Hepatocyte (in vitro differentiated cells): ENCODE measurements around the gene ZP4. TPM values are rescaled to one million over a fixed set of nuclear protein-coding genes. Genes with fewer than 3 reads are reported as not detected.

Source experiments
- DNase-seq: peaks from one replicate; pipeline ENCODE4 v3.0.0-alpha.2; 2016; ENCODE audit warnings: low spot score
- H2AFZ ChIP-seq: fragments of 200-600 bp; sonication (generic); 2 replicates; pipeline ENCODE4 v1.6.0; 2016; ENCODE audit warnings: antibody characterized with exemption, mild to moderate bottlenecking
- H3K27ac ChIP-seq: fragments of 200-600 bp; sonication (generic); 2 replicates; pipeline ENCODE4 v1.5.1; 2016; ENCODE audit warnings: mild to moderate bottlenecking
- H3K27me3 ChIP-seq: fragments of 200-600 bp; sonication (generic); 2 replicates; pipeline ENCODE4 v1.6.1; 2016
- H3K36me3 ChIP-seq: fragments of 200-600 bp; sonication (generic); replicated peaks from 2 replicates; pipeline ENCODE4 v1.5.1; 2016; ENCODE audit warnings: low read depth; ENCODE audit not compliant: insufficient read depth
- H3K4me1 ChIP-seq: fragments of 200-600 bp; sonication (generic); 2 replicates; pipeline ENCODE4 v1.5.1; 2016; ENCODE audit warnings: mild to moderate bottlenecking, moderate library complexity; ENCODE audit not compliant: insufficient read depth
- H3K4me2 ChIP-seq: fragments of 200-600 bp; sonication (generic); 2 replicates; pipeline ENCODE4 v1.6.0; 2016
- H3K4me3 ChIP-seq: fragments of 200-600 bp; sonication (generic); 2 replicates; pipeline ENCODE4 v1.5.1; 2016; ENCODE audit warnings: mild to moderate bottlenecking
- H3K79me2 ChIP-seq: fragments of 200-600 bp; sonication (generic); 2 replicates; pipeline ENCODE4 v1.6.0; 2017; ENCODE audit warnings: mild to moderate bottlenecking
- H3K9me2 ChIP-seq: fragments of 200-600 bp; sonication (generic); replicated peaks from 2 replicates; pipeline ENCODE4 v1.6.0; 2017; ENCODE audit warnings: mild to moderate bottlenecking; ENCODE audit not compliant: insufficient read depth
- H3K9me3 ChIP-seq: fragments of 200-600 bp; sonication (generic); 2 replicates; pipeline ENCODE4 v1.5.1; 2016; ENCODE audit warnings: low read depth, mild to moderate bottlenecking
- H4K20me1 ChIP-seq: fragments of 200-600 bp; sonication (generic); 2 replicates; pipeline ENCODE4 v1.6.0; 2016; ENCODE audit warnings: mild to moderate bottlenecking; ENCODE audit not compliant: insufficient read depth, poor library complexity, severe bottlenecking
- EZH2 ChIP-seq: fragments of 200-600 bp; sonication (generic); IDR thresholded peaks from 2 replicates; pipeline ENCODE4 v1.6.1; 2016; ENCODE audit warnings: antibody characterized with exemption, mild to moderate bottlenecking, borderline replicate concordance
- EZH2phosphoT487 ChIP-seq: fragments of 200-600 bp; sonication (generic); IDR thresholded peaks from one replicate; pipeline ENCODE4 v1.6.1; 2018; ENCODE audit warnings: antibody characterized with exemption, mild to moderate bottlenecking, low read depth, moderate library complexity; ENCODE audit not compliant: unreplicated experiment, severe bottlenecking
- WGBS: methylation state at CpG from one replicate; pipeline ENCODE4 v1.1.6; 2016; ENCODE audit warnings: low lambda C conversion rate; ENCODE audit errors: missing lambda C conversion rate; 5-methylcytosine and 5-hydroxymethylcytosine counted together
- polyA plus RNA-seq: library from polyadenylated mRNA; unstranded; fragments of >200 nt; fragmentation: Nextera tagmentation; extraction: Ambion mirVana; gene quantifications from 2 replicates; pipeline ENCODE4 v1.2.1, GENCODE V29; 2016
- total RNA-seq: library from RNA; depleted of rRNA; stranded (reverse); fragments of >200 nt; gene quantifications from 2 replicates; pipeline ENCODE4 v1.2.3, GENCODE V29; 2014
- TF ChIP-seq, protein P1 (sequence below): fragments of 200-600 bp; sonication (generic); IDR thresholded peaks from 2 replicates; pipeline ENCODE4 v1.5.1; 2016; ENCODE audit warnings: antibody characterized with exemption, mild to moderate bottlenecking; ENCODE audit not compliant: poor library complexity

Gene ZP4
- total and polyA plus RNA-seq, 2 experiments from 2014 or later: 0.13 to 0.17 TPM

GRCh38 chr1:237931581-237931980 is 40.9 kb upstream of the ZP4 start:
- Histone ChIP-seq H2AFZ (no peak overlapping the region), H3K4me3 (no peak overlapping the region), H3K27me3 (no peaks in the 10 kb centered on the region), H4K20me1 (no peaks in the 10 kb centered on the region), H3K36me3 (no peaks in the 10 kb centered on the region), H3K4me1 (no peaks in the 10 kb centered on the region), H3K79me2 (no peaks in the 10 kb centered on the region), H3K4me2 (no peak overlapping the region), H3K9me3 (no peaks in the 10 kb centered on the region), H3K9me2 (no peaks in the 10 kb centered on the region), H3K27ac (no peak overlapping the region)
- DNase-seq: no peak
- no peak for TF ChIP-seq EZH2phosphoT487
- TF ChIP-seq, protein P1, sequence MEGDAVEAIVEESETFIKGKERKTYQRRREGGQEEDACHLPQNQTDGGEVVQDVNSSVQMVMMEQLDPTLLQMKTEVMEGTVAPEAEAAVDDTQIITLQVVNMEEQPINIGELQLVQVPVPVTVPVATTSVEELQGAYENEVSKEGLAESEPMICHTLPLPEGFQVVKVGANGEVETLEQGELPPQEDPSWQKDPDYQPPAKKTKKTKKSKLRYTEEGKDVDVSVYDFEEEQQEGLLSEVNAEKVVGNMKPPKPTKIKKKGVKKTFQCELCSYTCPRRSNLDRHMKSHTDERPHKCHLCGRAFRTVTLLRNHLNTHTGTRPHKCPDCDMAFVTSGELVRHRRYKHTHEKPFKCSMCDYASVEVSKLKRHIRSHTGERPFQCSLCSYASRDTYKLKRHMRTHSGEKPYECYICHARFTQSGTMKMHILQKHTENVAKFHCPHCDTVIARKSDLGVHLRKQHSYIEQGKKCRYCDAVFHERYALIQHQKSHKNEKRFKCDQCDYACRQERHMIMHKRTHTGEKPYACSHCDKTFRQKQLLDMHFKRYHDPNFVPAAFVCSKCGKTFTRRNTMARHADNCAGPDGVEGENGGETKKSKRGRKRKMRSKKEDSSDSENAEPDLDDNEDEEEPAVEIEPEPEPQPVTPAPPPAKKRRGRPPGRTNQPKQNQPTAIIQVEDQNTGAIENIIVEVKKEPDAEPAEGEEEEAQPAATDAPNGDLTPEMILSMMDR: no peak
- no peak for TF ChIP-seq EZH2
- WGBS: 66% methylated on average over 4 of the region's 4 CpGs

GRCh38 chr1:237927198-237927597 is 36.5 kb upstream of the ZP4 start:
- TF ChIP-seq EZH2phosphoT487 (no peak), EZH2 (no peak)
- TF ChIP-seq, protein P1: no peak
- no peaks in the 10 kb centered on the region for H3K79me2 ChIP-seq
- H3K27ac ChIP-seq: no peak overlapping the region
- H3K27me3 ChIP-seq: no peaks in the 10 kb centered on the region
- no peaks in the 10 kb centered on the region for H3K9me2 ChIP-seq
- WGBS: 94% methylated on average over 15 of the region's 15 CpGs
- no peak for DNase-seq
- H3K4me3 ChIP-seq: no peak overlapping the region
- H4K20me1 ChIP-seq: no peaks in the 10 kb centered on the region
- no peaks in the 10 kb centered on the region for H3K36me3 ChIP-seq
- H3K9me3 ChIP-seq: no peaks in the 10 kb centered on the region
- H2AFZ ChIP-seq: no peak overlapping the region
- no peak overlapping the region for H3K4me2 ChIP-seq
- no peaks in the 10 kb centered on the region for H3K4me1 ChIP-seq

DNA sequence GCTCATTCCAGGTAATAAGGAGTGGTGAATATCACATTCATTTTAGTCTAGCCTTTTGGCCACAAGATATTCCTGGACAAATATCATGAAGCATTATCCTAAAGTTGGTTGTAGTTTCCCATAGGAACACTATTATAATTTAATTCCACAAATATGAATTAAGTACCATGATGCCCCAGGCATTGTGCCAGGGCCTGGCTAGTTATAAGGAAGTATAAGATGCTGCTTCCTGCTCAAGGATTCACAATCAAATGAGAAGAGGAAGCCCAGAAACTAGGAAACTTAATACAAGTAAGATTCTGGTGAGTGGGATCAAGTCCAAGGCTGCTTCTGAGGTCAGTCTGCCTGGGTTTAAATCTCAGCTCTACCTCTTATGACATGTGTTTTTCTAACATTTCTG is 30.6 kb upstream of the ZP4 start:
- H3K4me3 ChIP-seq: no peak overlapping the region
- no peaks in the 10 kb centered on the region for H3K36me3 ChIP-seq
- H3K9me3 ChIP-seq: no peaks in the 10 kb centered on the region
- no peaks in the 10 kb centered on the region for H3K79me2 ChIP-seq
- no peak overlapping the region for H2AFZ ChIP-seq
- no peaks in the 10 kb centered on the region for H4K20me1 ChIP-seq
- TF ChIP-seq EZH2phosphoT487 (no peak), EZH2 (no peak)
- TF ChIP-seq, protein P1: no peak
- H3K4me1 ChIP-seq: no peaks in the 10 kb centered on the region
- no peaks in the 10 kb centered on the region for H3K27me3 ChIP-seq
- DNase-seq: no peak
- no peak overlapping the region for H3K27ac ChIP-seq
- H3K4me2 ChIP-seq: no peak overlapping the region
- H3K9me2 ChIP-seq: no peaks in the 10 kb centered on the region

GRCh38 chr1:237913345-237913744 is 22.6 kb upstream of the ZP4 start:
- no peaks in the 10 kb centered on the region for H3K27me3 ChIP-seq
- H3K27ac ChIP-seq: no peak overlapping the region
- H3K79me2 ChIP-seq: no peaks in the 10 kb centered on the region
- H4K20me1 ChIP-seq: no peaks in the 10 kb centered on the region
- H2AFZ ChIP-seq: no peak overlapping the region
- DNase-seq: no peak
- TF ChIP-seq, protein P1: no peak
- TF ChIP-seq EZH2 (no peak), EZH2phosphoT487 (no peak)
- H3K36me3 ChIP-seq: no peaks in the 10 kb centered on the region
- H3K4me3 ChIP-seq: no peak overlapping the region
- H3K4me2 ChIP-seq: no peak overlapping the region
- no peaks in the 10 kb centered on the region for H3K9me2 ChIP-seq
- no peaks in the 10 kb centered on the region for H3K4me1 ChIP-seq
- 93% methylated on average over 2 of the region's 2 CpGs for WGBS
- H3K9me3 ChIP-seq: no peaks in the 10 kb centered on the region
